ENCODE measurements around the gene PNKD.

PNKD gene

DNA sequence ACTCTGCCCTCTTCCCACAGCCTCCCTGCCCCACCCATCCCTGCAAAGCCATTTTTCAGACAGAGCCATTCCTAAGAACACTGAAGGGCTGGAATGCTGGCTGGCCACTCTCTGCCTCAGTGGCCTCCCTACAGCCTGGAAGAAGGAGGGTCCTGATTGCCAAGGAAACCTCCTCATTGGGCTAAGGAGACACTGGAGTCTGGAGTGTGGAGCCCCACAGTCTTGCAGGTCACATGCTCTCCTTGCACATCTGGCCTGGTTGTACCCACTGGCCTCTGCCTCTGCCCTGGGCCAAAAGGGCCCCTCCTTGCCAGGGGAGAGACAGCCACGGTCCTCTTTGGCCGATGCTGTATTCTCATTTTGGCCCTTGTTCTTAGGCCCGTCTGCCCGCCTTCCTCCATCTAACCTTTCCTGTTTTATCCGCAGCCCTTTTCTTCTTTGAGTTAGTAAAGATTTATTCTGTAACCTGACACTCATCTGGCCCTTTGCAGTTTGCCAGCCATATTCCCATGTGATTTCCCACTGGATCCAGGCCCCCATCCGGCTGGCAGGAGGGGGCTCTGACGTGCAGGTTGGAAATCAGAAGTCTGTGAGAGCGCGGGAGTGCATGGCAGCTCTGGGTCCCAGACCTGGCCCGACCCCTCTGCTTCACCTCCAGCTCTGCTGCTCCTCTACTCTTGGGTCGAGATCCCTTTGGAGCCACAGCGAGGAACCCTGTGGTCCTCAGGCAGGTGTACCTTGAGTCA is 75.3 kb downstream of the PNKD start:
- DNase-seq = no peak

GRCh38 chr2:218347172-218347571 is 76.9 kb downstream of the PNKD start:
- DNase-seq = no peak

- no peak for DNase-seq
Observed at GRCh38 chr2:218354045-218354444, 83.7 kb downstream of the PNKD start.

DNA sequence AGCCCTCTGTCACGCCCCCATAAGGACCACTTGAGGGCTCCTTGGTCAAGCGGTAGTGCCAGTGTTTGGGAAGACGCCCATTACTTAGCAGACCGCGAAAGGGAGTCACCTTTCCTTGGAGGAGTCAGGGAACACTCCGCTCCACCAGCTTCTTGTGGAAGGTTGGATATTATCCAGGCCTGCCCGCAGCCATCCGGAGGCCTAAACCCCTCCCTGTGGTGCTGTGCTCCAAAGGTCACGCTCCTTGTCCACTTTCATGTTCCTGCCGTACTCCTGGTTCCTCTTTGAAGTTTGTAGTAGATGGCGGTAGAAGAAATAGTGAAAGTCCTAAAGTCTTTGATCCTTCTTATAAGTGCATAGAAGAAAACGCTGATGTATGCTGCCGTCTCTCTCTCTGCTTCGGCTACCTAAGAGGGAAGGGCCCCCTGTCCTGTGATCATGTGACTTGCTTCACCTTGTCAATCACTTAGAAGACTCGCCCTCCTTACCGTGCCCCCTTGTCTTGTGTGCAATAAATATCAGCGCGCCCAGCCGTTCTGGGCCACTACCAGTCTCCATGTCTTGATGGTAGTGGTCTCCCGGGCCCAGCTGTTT is 84.6 kb downstream of the PNKD start:
- no peak for DNase-seq

DNA sequence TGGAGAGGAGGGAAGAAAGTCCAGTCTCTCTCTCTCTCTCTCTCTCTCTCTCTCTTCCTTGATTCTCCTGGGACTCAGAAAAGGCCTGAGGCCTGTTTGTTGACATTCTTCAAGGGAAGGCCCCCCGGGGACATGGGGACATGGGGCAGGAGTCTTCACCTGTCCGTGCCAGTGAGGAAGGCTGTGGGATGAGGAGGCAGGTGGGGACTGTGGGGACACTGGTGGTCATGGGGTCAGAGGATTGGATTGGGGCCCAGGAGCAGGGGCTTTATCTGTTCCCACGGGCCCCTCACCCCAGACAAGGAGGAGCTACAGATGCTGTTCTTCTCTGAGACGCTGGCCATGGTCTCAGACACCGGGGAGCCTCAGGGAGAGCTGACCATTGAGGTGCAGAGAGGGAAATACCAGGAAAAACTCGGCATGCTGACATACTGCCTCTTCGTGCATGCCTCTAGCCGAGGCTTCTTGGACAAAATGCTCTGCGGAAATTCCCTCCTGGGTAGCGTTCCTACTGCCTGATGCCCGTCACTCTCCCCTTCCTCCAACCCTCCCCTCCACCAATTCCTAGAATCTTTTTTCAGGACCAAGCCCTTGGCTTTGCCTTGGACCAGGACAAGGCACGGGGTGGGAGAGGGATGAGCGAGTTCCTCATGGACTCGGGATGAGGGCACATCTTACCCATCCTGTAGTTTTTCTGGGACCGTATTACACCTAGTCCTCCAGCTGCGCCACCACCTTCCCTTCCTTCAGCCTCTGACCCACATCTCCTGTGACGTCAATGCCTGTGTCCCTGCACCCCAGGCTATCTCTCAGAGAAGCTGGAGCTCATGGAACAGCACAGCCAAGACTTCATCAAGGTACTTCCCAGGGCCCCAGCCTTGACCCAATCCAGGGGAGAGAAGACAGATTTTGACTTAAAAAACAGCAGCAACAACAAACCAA is 87.2 kb downstream of the PNKD start:
- no peak for DNase-seq

- peak; percentile 89 for DNase-seq
Observed at GRCh38 chr2:218360453-218360852, 90.1 kb downstream of the PNKD start.

DNA sequence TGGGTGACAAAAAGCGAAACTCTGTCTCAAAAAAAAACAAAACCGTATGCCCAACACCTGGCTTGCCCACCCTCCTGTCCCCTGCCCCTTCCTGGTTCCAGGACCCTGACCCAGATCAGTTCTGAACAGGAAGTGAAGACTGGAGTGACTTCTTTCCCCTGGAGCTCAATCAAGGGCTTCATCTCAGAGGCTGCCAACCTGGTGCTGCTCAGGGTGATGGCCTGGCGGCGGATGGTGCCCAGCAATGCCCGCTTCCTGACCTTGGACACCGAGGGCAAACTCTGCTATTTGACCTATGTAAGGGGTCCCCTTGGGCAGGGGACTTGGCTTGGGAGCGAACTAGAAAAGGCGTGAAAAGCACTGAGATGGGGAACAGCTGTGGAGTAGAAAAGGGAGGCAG is 92.3 kb downstream of the PNKD start:
- no peak for DNase-seq

- DNase-seq = peak; percentile 47
Observed at GRCh38 chr2:218363736-218364135, 93.4 kb downstream of the PNKD start.

DNA sequence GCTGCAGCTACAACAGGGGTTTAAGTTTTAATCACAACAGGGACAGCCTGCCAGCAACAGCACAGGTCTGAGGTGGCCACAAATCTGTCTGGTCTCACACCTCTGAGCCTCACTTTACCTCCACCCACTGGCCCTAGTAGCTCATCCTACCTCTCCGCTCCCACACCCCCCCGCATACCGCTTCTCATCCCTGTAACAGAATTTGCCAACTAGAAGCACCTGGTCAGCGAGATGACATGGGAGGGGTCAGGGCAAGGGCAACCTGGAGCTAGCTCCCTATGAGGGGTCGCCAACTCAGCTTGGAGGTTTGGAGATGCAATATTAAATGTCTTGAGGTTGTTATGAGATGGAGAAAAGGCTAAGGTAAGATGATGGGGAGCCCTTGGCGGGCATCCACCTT is 93.9 kb downstream of the PNKD start:
- no peak for DNase-seq

- no peak for DNase-seq
Observed at GRCh38 chr2:218366621-218367414, 96.5 kb downstream of the PNKD start.

DNA sequence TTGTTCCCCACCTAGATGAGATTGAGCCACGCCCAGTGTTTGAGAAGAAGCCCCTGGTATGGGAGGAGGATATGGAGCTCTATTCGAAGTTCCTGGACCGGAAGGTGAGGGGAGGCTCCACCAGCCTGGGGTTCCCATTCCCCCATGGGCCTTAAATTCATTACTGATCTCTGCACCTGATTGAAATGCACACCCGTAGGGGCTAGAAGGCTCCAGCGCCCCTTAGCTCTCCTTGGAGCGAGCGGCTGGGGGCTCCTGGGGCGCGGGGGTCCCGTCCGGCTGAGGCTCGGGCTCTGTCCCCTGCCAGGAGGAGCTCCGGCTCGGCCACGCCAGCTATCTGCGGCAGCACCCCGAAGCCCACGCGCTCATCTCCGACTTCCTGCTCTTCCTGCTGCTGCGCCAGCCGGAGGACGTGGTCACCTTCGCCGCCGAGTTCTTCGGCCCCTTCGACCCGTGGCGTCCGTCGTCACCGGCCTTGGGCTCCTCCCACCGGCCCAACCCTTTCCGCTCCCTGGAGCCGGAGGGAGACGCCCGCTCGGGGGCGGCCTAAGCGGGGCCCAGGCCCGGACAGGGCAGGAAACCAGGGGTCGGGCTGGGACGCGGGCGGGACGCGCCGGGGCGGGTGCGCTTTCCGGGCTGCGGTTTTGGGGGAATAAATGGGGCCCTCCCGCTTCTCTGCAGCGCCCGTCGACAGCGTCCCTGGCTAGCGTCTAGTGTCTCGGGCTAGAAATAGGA is 97.3 kb downstream of the PNKD start:
- peak; percentile 98 for DNase-seq

DNA sequence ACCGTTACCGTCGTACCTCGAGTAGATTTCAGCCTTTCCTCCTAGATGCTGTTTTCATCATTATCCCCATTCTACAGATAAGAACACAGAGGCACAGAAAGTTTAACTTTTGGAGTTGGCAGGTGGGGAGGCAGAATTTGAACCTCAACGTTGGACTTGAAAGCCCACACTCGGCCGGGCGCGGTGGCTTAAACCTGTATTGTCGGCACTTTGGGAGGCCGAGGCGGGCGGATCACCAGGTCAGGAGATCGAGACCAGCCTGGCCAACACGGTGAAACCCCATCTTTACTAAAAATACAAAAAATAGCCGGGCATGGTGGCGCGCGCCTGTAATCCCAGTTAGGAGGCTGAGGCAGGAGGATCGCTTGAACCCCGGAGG is 97.8 kb downstream of the PNKD start:
- no peak for DNase-seq

DNA sequence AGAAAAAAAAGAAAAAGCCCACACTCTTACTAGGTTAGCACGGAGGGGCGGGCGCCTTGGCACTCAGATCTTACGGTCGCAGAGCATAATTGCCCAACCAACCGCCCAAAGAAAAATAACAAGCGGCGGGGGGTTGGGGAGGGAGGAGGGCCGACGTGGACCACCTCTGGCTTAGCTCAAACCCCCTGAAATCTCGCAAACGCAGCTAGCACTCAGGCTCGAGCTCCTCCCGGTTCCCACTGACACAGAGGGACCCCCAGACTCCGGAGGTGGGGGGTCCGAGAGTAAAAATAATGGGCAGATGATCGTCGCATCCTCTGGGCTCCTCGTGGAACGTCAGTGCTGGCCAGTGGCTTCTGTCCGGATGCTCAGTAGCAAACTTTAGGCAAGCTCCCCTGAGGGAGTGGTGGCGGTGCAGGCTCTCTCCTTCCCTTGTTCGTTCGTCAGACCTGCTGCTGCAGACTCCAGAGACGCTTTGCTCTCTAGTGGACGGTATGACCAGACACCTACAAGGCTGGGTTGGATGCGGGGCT is 98.4 kb downstream of the PNKD start:
- DNase-seq = peak; percentile 38

DNA sequence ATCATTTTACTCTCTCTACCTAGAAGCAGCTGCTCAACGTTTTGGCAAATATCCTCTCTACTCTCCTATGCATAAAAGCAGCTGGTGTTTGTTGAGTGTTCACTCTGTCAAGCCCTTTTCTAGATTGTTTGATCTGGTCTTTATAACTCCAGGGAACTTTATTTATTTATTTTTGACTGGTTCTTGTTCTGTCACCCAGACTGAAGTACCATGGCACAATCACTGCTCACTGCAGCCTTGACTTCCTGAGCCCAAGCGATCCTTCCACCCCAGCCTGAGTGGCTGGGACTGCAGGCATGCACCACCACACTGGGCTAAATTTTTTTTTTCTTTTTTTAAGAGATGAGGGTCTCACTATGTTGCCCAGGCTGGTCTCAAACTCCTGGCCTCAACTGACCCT is 99.0 kb downstream of the PNKD start:
- DNase-seq = peak; percentile 37

DNA sequence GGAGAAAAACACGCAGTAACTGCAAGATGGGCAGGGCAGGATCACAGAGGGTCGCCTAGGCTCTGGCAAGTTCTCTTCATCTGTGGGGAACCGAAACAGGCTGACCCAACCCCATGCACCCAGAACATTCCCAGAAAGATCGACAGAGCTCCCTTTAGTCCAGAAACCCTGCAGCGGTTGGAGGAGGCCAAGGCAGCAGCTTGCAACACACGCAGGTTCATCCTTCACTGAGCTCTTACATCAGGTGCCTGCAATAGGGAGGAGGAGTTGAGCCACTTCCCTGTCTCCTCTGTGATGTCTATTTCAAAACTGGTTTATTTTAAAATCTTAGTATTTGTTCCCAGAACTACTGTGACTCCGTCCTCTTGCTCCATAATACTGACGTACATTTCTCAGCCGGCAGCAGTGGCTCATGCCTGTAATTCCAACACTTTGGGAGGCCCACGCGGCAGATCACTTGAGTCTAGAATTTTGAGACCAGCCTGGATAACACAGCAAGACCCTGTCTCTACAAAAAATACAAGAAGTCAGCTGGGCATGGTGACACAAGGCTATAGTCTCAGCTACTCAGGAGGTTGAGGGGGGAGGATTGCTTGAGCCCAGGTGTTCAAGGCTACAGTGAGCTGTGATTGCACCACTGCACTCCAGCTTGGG is 100.2 kb downstream of the PNKD start:
- peak; percentile 96 for DNase-seq

- DNase-seq = peak; percentile 61
Observed at GRCh38 chr2:218371983-218372350, 101.6 kb downstream of the PNKD start.

DNA sequence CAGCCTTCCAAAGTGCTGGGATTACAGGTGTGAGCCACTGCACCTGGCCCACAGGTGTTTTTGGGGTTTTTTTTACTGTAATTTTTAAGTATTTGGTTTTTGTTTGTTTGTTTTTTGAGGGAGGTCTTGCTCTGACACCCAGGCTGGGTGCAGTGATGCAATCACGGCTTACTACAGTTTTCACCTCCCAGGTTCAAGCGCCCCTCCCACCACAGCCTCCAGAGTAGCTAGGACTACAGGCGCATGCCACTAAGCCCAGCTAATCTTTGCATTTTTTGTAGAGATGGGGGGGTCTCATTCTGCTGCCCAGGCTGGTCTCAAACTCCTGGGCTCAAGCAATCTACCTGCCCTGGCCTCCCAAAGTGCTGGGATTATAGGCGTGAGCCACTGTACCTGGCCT is 104.5 kb downstream of the PNKD start:
- DNase-seq = no peak

DNA sequence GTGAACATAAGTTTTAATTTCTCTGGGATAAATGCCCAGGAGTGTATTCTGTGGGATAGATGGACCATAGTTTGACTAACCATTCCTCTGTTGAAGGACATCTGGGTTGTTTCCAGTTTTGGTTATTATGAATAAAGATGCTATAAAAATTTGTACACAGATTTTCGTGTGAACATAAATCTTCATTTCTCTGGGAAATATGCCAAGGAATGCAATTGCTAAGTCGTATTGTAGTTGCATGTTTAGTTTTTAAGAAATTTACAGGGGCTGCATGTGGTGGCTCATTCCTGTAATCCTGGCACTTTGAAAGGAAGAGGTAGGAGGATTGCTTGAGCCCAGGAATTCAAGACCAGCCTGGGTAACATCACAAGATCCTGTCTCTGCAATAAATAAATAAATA is 104.9 kb downstream of the PNKD start:
- no peak for DNase-seq

DNA sequence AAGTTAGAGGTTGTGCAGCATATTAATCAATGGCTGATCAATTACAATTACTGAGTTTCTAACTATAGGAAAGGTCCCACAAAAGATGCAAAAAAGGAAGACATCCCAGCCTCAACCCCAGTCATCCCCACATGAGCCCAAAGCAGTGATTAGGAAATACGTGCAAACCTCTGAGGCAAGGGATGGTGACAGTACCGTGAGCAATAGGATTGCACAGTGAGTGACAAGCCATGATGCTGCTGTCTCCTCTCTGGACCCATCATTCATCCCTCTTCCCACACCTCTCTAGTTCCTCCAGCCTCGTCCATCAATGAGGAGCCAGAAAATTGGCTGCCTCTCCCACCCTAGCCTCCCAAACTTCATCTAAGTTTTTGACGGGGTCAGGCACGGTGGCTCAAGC is 107.7 kb downstream of the PNKD start:
- DNase-seq = peak; percentile 95

GRCh38 chr2:218381916-218382366 is 111.6 kb downstream of the PNKD start, which contains the start of gene SLC11A1:
SLC11A1 (plus strand) TSS chr2:218382273; CDS start chr2:218382369, 96 bp downstream.
- DNase-seq = peak; percentile 93

GRCh38 chr2:218382785-218383184 is 112.5 kb downstream of the PNKD start:
- DNase-seq = no peak

Measured in suppressor macrophage treated with lipopolysaccharide for 4 hours (primary cell).